Bronchial epithelial cell (primary cell): ENCODE results near the gene MUTYH. TPM values are rescaled to one million over a fixed set of nuclear protein-coding genes. Genes with fewer than 3 reads are reported as not detected.
A peak's percentile ranks its signal among the peaks of the same experiment; 100 is the strongest.

Experiments
- DNase-seq: peaks from one replicate; pipeline ENCODE4 v3.0.0-alpha.2; 2010; ENCODE audit warnings: low read depth
- FAIRE-seq: peaks from 2 replicates; lab custom pipeline; 2011; peaks lifted over from hg19 to GRCh38; lab: Jason Lieb, UNC
- H3K27me3 ChIP-seq: 2 replicates; pipeline ENCODE4 v1.5.1; 2011; ENCODE audit warnings: low read length; ENCODE audit not compliant: control insufficient read depth, insufficient read depth
- H3K36me3 ChIP-seq: 2 replicates; pipeline ENCODE4 v1.5.1; 2011; ENCODE audit warnings: low read length; ENCODE audit not compliant: control insufficient read depth, insufficient read depth
- H3K4me3 ChIP-seq: 2 replicates; pipeline ENCODE4 v1.5.1; 2011; ENCODE audit warnings: mild to moderate bottlenecking, low read depth, low read length, control low read depth
- total RNA-seq: library from RNA; depleted of rRNA; stranded (reverse); fragments of >200 nt; gene quantifications from 2 replicates; pipeline ENCODE4 v1.2.1, GENCODE V29; 2014
- TF ChIP-seq, protein P1 (sequence below): IDR thresholded peaks from 2 replicates; pipeline ENCODE4 v1.5.1; 2011; ENCODE audit warnings: mild to moderate bottlenecking, moderate library complexity, low read length, control low read depth, inconsistent platforms; ENCODE audit not compliant: insufficient read depth, severe bottlenecking

Gene MUTYH
- total RNA-seq, 1 donor from 2014 or later, result 20.5 TPM

DNA sequence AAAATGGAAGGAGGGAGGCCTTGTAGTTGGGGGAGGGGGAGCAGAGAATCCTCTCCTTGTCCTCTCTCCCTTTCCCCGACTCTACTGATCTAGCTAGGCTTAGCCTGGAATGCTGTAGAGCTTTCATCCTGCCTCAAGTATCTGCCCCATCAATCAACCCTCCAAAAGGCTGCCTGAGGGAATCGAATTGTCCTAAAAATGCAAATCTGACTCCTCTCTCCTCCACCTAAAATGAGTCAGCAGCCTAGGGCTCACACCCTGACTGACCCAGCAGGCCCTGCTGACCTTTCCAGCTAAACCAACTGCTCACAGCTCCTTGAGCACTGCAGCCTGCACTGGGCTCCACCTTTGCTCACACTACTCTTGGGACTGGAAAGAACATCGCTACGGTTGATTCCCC lies 10.8 kb downstream of the MUTYH start:
- Histone ChIP-seq H3K4me3 (no peak overlapping the region), H3K36me3 (no peaks in the 10 kb centered on the region), H3K27me3 (peaks cover 3% of the 10 kb centered on the region)
- FAIRE-seq (no peak), DNase-seq (peak; percentile 16)
- TF ChIP-seq, protein P1, sequence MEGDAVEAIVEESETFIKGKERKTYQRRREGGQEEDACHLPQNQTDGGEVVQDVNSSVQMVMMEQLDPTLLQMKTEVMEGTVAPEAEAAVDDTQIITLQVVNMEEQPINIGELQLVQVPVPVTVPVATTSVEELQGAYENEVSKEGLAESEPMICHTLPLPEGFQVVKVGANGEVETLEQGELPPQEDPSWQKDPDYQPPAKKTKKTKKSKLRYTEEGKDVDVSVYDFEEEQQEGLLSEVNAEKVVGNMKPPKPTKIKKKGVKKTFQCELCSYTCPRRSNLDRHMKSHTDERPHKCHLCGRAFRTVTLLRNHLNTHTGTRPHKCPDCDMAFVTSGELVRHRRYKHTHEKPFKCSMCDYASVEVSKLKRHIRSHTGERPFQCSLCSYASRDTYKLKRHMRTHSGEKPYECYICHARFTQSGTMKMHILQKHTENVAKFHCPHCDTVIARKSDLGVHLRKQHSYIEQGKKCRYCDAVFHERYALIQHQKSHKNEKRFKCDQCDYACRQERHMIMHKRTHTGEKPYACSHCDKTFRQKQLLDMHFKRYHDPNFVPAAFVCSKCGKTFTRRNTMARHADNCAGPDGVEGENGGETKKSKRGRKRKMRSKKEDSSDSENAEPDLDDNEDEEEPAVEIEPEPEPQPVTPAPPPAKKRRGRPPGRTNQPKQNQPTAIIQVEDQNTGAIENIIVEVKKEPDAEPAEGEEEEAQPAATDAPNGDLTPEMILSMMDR, result no peak

DNA sequence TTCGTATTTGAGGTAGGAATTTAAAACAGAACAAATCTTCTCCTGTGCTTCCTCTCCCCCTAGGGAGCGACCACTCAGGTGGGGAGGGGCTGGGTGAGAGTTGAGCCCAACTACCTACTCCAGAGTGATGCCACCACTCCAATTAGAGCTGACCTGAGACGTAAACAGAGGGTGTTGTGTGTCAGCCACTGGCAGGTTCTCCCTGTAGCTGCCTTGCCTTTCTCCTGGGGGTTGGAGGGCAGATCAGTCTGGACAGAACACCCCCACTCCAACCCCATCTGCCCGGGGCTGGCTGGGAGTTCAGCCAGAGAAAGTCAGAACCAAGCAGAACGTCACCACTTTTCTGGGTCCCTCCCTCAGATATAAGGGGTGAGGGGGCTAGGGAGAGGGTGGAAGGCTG lies 11.6 kb downstream of the MUTYH start:
- FAIRE-seq, result no peak
- TF ChIP-seq, protein P1, result no peak
- no peak for DNase-seq
- peaks cover 3% of the 10 kb centered on the region for H3K27me3 ChIP-seq
- H3K36me3 ChIP-seq, result no peaks in the 10 kb centered on the region
- H3K4me3 ChIP-seq, result no peak overlapping the region

DNA sequence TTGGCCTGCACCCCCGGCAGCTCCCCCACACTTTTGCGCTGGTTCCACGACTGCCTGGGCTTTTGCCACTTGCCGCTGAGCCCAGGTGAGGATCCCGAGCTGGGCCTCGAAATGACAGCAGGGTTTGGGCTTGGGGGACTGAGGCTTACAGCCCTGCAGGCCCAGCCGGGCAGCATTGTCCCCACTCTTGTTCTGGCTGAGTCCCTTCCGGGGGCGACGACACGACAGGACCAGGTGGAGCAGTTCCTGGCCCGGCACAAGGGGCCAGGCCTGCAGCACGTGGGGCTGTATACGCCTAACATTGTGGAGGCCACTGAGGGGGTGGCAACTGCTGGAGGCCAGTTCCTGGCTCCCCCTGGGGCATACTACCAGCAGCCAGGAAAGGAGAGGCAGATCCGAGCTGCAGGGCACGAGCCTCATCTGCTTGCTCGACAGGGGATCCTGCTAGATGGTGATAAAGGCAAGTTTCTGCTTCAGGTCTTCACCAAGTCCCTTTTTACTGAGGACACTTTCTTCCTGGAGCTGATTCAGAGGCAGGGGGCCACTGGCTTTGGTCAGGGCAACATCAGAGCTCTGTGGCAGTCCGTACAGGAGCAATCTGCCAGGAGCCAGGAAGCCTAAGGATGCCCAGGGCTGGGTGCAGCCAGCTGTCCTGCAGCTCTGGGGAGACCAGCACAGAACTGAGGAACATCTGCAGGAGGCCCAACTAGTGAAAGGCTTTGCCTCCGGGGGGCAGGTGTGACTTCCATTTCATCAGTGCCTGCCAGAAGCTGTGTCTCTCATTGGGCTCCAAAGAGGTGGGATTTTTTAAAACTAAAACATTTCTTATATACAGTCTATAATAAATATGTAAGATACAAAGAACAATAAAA lies 12.4 kb downstream of the MUTYH start:
- DNase-seq (no peak), FAIRE-seq (no peak)
- TF ChIP-seq, protein P1, result no peak
- Histone ChIP-seq H3K4me3 (no peak overlapping the region), H3K27me3 (peaks cover 3% of the 10 kb centered on the region), H3K36me3 (no peaks in the 10 kb centered on the region)

DNA sequence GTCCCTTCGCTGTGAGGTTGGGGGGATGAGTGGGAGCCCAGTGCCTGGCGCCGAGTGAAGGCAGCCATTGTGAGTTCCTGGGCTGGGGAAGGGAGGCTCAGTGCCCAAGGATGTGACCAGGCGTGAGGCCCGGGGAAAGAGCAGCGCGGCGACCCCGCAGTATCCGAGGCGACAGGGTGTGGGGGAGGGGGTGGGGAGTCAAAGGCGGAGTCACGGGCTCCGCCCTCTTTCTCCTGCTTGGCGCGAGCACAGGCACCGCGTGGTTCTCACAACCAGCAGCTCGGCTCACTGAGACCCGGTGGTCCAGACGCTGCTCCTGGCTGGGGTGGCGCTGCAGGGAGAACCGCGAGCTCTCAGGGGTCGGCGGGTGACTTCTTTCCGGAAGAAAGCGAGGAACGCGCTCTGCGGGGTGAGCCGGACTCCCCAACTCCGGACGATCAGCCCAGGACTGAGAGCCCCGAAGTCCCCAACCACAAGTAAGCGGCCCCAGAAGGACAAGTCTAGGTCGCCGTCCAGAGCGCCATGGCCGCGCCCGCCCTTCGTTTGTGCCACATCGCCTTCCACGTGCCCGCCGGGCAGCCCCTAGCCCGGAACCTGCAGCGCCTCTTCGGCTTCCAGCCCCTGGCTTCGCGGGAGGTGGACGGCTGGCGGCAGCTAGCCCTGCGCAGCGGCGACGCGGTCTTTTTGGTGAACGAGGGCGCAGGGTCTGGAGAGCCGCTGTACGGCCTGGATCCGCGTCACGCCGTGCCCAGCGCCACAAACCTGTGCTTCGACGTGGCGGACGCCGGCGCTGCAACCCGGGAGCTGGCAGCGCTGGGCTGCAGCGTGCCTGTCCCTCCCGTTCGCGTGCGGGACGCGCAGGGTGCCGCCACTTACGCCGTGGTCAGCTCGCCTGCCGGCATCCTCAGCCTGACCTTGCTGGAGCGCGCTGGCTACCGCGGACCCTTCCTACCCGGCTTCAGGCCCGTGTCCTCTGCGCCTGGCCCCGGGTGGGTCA lies 13.3 kb downstream of the MUTYH start, which contains the start of gene HPDL:
Gene HPDL (plus strand): TSS at position 269 of the 997 bp plus-strand sequence. CDS start 254 bp downstream, at position 523.
- DNase-seq (no peak), FAIRE-seq (no peak)

DNA sequence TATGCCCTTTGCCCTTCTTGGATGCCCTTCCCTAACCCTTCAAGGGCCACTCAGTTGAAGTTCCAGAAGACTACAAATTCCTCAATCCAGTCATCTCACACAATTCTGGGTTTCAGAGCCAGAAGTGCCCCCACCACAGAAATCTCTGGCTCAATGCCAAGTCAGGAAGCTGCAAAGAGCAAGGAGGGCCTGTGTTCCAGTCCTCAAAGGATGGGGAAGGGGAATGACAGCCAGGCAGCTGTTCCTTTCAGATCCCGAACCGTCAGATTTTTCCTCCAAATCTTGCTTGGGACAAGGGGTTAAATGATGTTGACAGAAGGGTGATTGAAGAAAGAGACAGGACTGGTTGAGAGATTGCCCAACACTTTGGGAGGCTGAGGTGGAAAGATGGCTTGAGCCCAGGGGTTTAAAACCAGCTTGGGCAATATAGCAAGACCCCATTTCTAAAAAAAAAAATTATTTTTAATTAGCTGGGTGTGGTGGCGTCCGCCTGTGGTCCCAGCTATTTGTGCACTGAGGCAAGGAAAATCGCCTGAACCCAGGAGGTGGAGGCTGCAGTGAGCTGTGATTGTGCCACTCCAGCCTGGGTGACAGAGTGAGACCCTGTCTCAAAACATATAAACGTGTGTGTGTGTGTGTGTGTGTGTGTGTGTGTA lies 14.3 kb downstream of the MUTYH start:
- Histone ChIP-seq H3K4me3 (no peak overlapping the region), H3K27me3 (peaks cover 3% of the 10 kb centered on the region), H3K36me3 (no peaks in the 10 kb centered on the region)
- TF ChIP-seq, protein P1, result no peak
- no peak for DNase-seq
- FAIRE-seq, result no peak

More for the DNA sequence above, 13.3 kb downstream of the MUTYH start, which contains the start of gene HPDL:
- peak within 1 kb of the TSS; percentile 44 for H3K4me3 ChIP-seq
- H3K36me3 ChIP-seq, result no peaks in the 10 kb centered on the region
- H3K27me3 ChIP-seq, result peaks cover 3% of the 10 kb centered on the region
- TF ChIP-seq, protein P1, result no peak
